K562 (cell line): ENCODE data around the gene CCNQ.

ENCODE experiments used
- ARID3A ChIP-seq: IDR thresholded peaks from 2 replicates; pipeline ENCODE4 v1.6.1; 2012; ENCODE audit warnings: low read depth, low read length, improper control_type of control experiment, borderline replicate concordance
- CTCF ChIP-seq, 3 experiments: IDR thresholded peaks in 2 of 3; conservative IDR thresholded peaks in 1 of 3; 2 replicates each; pipeline ENCODE4 v1.5.1; 2011 to 2012; ENCODE audit warnings: low read length in 3 of 3, mild to moderate bottlenecking in 3 of 3, control low read depth in 2 of 3, improper control_type of control experiment in 1 of 3, inconsistent platforms in 1 of 3, low read depth in 1 of 3, mixed read lengths in 1 of 3, moderate library complexity in 1 of 3; ENCODE audit not compliant: insufficient read depth in 2 of 3
- POLR2AphosphoS5 ChIP-seq: IDR thresholded peaks from 2 replicates; pipeline ENCODE4 v1.6.1; 2011; ENCODE audit warnings: mild to moderate bottlenecking, low read depth, low read length, moderate library complexity; ENCODE audit not compliant: control insufficient read depth, insufficient read depth

GRCh38 chrX:153638041-153638371 lies 39.1 kb upstream of the CCNQ start:
- TF ChIP-seq CTCF (IDR thresholded peaks at IDR 0.05 in 2 of 3, conservative IDR thresholded peaks at IDR 0.05 in 1 of 3; ENCODE audit: insufficient read depth in 2 of 3, low read depth in 1 of 3, low read length in 3 of 3) (no peak), POLR2AphosphoS5 (no peak), ARID3A (no peak)
